ENCODE measurements around the gene RNF166. TPM values are rescaled to one million over a fixed set of nuclear protein-coding genes. Genes with fewer than 3 reads are reported as not detected.

RNF166 gene
- total and polyA plus RNA-seq, 4 donors = 6.5 to 9.1 (median 7.6) TPM

DNA sequence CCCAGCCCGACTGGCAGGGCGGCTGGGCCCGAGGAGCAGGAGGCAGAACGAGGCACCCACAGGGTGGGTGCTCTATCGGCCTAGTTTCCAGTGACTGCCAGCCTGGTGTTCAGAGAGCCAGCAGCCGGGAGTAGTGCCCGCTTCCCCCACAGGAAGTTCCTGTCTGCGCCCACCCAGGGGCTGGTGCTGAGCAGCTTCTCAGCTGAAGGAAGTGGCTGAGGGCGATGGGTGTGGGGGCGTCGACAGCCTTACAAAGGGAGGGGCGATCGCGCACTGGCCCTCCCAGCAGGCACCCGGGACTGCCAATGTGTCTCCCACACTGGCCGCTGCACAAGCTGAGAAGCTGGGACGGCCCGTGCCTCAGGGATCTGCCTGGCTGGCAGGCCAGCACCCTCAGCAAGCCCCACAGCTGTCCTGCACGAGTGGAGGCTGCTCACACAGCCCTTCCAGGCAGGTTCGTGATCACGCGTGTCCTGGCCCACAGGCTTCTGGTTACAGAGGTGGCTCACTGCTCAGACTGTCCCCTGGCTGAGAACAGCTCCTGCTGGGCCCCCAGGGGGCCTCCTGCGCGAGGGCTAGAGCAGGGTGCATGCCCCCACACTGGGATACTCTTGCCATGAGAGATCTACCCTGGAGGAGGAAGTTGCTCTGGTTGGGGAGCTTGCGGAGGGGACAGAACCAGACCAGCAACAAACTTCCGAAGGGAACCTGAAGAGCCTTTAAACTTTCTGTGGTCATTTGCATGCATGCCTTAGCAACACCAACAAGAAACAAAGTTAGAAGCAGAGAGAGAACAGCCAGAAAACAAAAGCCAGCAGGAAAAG is 2.5 kb downstream of the RNF166 start:
- TF ChIP-seq, protein P1, sequence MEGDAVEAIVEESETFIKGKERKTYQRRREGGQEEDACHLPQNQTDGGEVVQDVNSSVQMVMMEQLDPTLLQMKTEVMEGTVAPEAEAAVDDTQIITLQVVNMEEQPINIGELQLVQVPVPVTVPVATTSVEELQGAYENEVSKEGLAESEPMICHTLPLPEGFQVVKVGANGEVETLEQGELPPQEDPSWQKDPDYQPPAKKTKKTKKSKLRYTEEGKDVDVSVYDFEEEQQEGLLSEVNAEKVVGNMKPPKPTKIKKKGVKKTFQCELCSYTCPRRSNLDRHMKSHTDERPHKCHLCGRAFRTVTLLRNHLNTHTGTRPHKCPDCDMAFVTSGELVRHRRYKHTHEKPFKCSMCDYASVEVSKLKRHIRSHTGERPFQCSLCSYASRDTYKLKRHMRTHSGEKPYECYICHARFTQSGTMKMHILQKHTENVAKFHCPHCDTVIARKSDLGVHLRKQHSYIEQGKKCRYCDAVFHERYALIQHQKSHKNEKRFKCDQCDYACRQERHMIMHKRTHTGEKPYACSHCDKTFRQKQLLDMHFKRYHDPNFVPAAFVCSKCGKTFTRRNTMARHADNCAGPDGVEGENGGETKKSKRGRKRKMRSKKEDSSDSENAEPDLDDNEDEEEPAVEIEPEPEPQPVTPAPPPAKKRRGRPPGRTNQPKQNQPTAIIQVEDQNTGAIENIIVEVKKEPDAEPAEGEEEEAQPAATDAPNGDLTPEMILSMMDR (IDR thresholded peaks at IDR 0.05; ENCODE audit: low read depth, low read length, missing input control) = no peak
- TF ChIP-seq NR2F2 (IDR thresholded peaks at IDR 0.05) (no peak), RAD21 (IDR thresholded peaks at IDR 0.05) (no peak), FOXA2 (IDR thresholded peaks at IDR 0.05) (no peak), ZBTB33 (IDR thresholded peaks at IDR 0.05) (no peak), EGR1 (IDR thresholded peaks at IDR 0.05; ENCODE audit: low read depth in 2 of 2) (no peak), JUND (IDR thresholded peaks at IDR 0.05) (no peak), HNF4A (conservative IDR thresholded peaks at IDR 0.05) (no peak), MAX (IDR thresholded peaks at IDR 0.05) (no peak), YY1 (IDR thresholded peaks at IDR 0.05) (no peak), GABPA (IDR thresholded peaks at IDR 0.05 in 1 of 2, conservative IDR thresholded peaks at IDR 0.05 in 1 of 2) (no peak), SP1 (IDR thresholded peaks at IDR 0.05) (no peak), HNF4G (IDR thresholded peaks at IDR 0.05) (no peak), RXRA (IDR thresholded peaks at IDR 0.05) (no peak)
- TF ChIP-seq, protein P2, sequence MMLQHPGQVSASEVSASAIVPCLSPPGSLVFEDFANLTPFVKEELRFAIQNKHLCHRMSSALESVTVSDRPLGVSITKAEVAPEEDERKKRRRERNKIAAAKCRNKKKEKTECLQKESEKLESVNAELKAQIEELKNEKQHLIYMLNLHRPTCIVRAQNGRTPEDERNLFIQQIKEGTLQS (IDR thresholded peaks at IDR 0.05) = no peak
- Histone ChIP-seq H3K4me1 (ENCODE audit: control insufficient read depth in 4 of 4, insufficient read depth in 4 of 4, low read length in 3 of 4) (peaks cover 6 to 40% (median 27%) of the 10 kb centered on the region in 4 donors), H3K36me3 (ENCODE audit: control insufficient read depth in 4 of 4, insufficient read depth in 3 of 4, low read depth in 1 of 4, low read length in 3 of 4) (peaks cover 0 to 4% (median 2%) of the 10 kb centered on the region in 4 donors), H3K9ac (ENCODE audit: low read depth in 1 of 2, low read length in 2 of 2) (peak overlapping the region; percentile 48 to 71), H3K27ac (ENCODE audit: low read depth in 1 of 2, low read length in 2 of 2) (peak overlapping the region; percentile 81 to 84), H3K27me3 (ENCODE audit: control insufficient read depth in 4 of 4, insufficient read depth in 4 of 4, low read length in 3 of 4) (no peaks in the 10 kb centered on the region), H3K4me3 (ENCODE audit: low read depth in 1 of 3, low read length in 3 of 3) (no peak overlapping the region), H3K9me3 (ENCODE audit: control insufficient read depth in 4 of 4, low read length in 3 of 4) (no peaks in the 10 kb centered on the region)
- no peak for DNase-seq (ENCODE audit: low spot score)
- 65% methylated on average over 26 of the region's 26 CpGs for whole genome bisulfite sequencing

GRCh38 chr16:88702371-88703210 is 3.6 kb downstream of the RNF166 start:
- Histone ChIP-seq H3K4me3 (ENCODE audit: low read depth in 1 of 3, low read length in 3 of 3) (no peak overlapping the region), H3K27me3 (ENCODE audit: control insufficient read depth in 4 of 4, insufficient read depth in 4 of 4, low read length in 3 of 4) (no peaks in the 10 kb centered on the region), H3K4me1 (ENCODE audit: control insufficient read depth in 4 of 4, insufficient read depth in 4 of 4, low read length in 3 of 4) (peaks cover 6 to 40% (median 24%) of the 10 kb centered on the region in 4 donors), H3K9ac (ENCODE audit: low read depth in 1 of 2, low read length in 2 of 2) (no peak overlapping the region), H3K27ac (ENCODE audit: low read depth in 1 of 2, low read length in 2 of 2) (peak overlapping the region; percentile 81 to 84), H3K9me3 (ENCODE audit: control insufficient read depth in 4 of 4, low read length in 3 of 4) (no peaks in the 10 kb centered on the region), H3K36me3 (ENCODE audit: control insufficient read depth in 4 of 4, insufficient read depth in 3 of 4, low read depth in 1 of 4, low read length in 3 of 4) (peaks cover 0 to 10% (median 3%) of the 10 kb centered on the region in 4 donors)
- WGBS = 83% methylated on average over 31 of the region's 31 CpGs
- TF ChIP-seq YY1 (IDR thresholded peaks at IDR 0.05) (no peak), EGR1 (IDR thresholded peaks at IDR 0.05; ENCODE audit: low read depth in 2 of 2) (no peak), HNF4G (IDR thresholded peaks at IDR 0.05) (no peak)
- no peak for DNase-seq (ENCODE audit: low spot score)
